Neural cell (in vitro differentiated cells): ENCODE data around the gene TANGO6.

Source experiments
- CTCF ChIP-seq: fragments of 450-650 bp; IDR thresholded peaks from 2 replicates; pipeline ENCODE4 v1.5.1; 2014; ENCODE audit warnings: antibody characterized with exemption, mild to moderate bottlenecking, moderate library complexity; ENCODE audit not compliant: poor library complexity, severe bottlenecking
- POLR2AphosphoS5 ChIP-seq: IDR thresholded peaks from 2 replicates; pipeline ENCODE4 v1.6.1; 2012
- REST ChIP-seq: IDR thresholded peaks from 2 replicates; pipeline ENCODE4 v1.6.1; 2012; ENCODE audit warnings: borderline replicate concordance

DNA sequence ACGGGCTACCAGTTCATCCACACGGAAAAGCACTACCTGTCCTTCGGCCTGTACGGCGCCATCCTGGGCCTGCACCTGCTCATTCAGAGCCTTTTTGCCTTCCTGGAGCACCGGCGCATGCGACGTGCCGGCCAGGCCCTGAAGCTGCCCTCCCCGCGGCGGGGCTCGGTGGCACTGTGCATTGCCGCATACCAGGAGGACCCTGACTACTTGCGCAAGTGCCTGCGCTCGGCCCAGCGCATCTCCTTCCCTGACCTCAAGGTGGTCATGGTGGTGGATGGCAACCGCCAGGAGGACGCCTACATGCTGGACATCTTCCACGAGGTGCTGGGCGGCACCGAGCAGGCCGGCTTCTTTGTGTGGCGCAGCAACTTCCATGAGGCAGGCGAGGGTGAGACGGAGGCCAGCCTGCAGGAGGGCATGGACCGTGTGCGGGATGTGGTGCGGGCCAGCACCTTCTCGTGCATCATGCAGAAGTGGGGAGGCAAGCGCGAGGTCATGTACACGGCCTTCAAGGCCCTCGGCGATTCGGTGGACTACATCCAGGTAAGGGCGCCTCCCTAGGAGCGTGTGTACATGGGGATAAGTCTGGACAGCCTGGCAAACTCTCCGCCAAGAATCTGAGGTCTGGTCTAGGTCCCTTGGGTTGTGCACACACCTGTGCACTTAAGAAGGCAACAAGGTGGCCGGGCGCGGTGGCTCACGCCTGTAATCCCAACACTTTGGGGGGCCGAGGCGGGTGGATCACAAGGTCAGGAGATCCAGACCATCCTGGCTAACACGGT, 266.3 kb downstream of the TANGO6 start:
- no peak for TF ChIP-seq CTCF
- no peak for TF ChIP-seq POLR2AphosphoS5
- TF ChIP-seq REST: no peak
